ENCODE measurements around the gene PEA15. TPM values are rescaled to one million over a fixed set of nuclear protein-coding genes. Genes with fewer than 3 reads are reported as not detected.

PEA15 gene
- total and polyA plus RNA-seq, 2 of the 8 experiments (the other 6 are each of a cell fraction or from before 2014, with no cell fraction given): 71.3 to 75.1 TPM

GRCh38 chr1:160162931-160163330 is 42.3 kb upstream of the PEA15 start:
- Histone ChIP-seq H3K23me2 (ENCODE audit: low read depth, low read length) (no peaks in the 10 kb centered on the region), H3K4me2 (ENCODE audit: insufficient read depth in 1 of 2, low read depth in 2 of 2, low read length in 2 of 2) (no peak overlapping the region), H3K4me3 (ENCODE audit: extremely low read depth in 1 of 4, insufficient read depth in 2 of 4, low read depth in 3 of 4, low read length in 4 of 4) (no peak overlapping the region), H2AK5ac (ENCODE audit: low read depth, low read length) (0 out of 2 replicates have a peak overlapping the region, but pooled peaks have one; percentile 77), H3K9me3 (ENCODE audit: insufficient read depth in 2 of 2, low read depth in 1 of 2, low read length in 1 of 2) (no peaks in the 10 kb centered on the region), H2AFZ (ENCODE audit: low read length) (no peak overlapping the region), H3K18ac (ENCODE audit: extremely low read depth, low read length) (no peak overlapping the region), H3K79me1 (ENCODE audit: low read depth, low read length) (no peaks in the 10 kb centered on the region), H4K20me1 (replicated peaks in 1 of 2; ENCODE audit: control insufficient read depth in 1 of 2, insufficient read depth in 2 of 2, low read length in 2 of 2) (no peaks in the 10 kb centered on the region), H4K5ac (ENCODE audit: insufficient read length, low read depth, low read length) (no peak overlapping the region), H3K27me3 (replicated peaks in 1 of 4; ENCODE audit: control insufficient read depth in 3 of 4, extremely low read depth in 1 of 4, insufficient read depth in 3 of 4, low read length in 3 of 4) (no peaks in the 10 kb centered on the region; a peak in 2 of 7 replicates), H3K36me3 (ENCODE audit: control insufficient read depth in 2 of 4, insufficient read depth in 4 of 4, low read length in 3 of 4) (no peaks in the 10 kb centered on the region), H2BK15ac (ENCODE audit: low read length) (0 out of 2 replicates have a peak overlapping the region, but pooled peaks have one; percentile 0), H3K23ac (ENCODE audit: insufficient read length) (no peak overlapping the region), H2BK12ac (ENCODE audit: low read depth, low read length) (peak overlapping the region; percentile 29; the same call in 1 of the 2 replicates), H3K79me2 (ENCODE audit: control insufficient read depth in 1 of 2, insufficient read depth in 2 of 2, low read length in 2 of 2) (no peaks in the 10 kb centered on the region), H4K91ac (replicated peaks; ENCODE audit: insufficient read length, low read length) (no peak overlapping the region), H3K56ac (replicated peaks; ENCODE audit: insufficient read length, low read depth, low read length) (no peak overlapping the region), H3K9ac (replicated peaks in 1 of 4; ENCODE audit: extremely low read depth in 1 of 4, low read depth in 3 of 4, low read length in 3 of 4) (no peak overlapping the region), H2BK5ac (ENCODE audit: low read depth, low read length) (peak overlapping the region; percentile 22; the same call in 1 of the 2 replicates), H2BK120ac (replicated peaks; ENCODE audit: low read depth, low read length) (no peak overlapping the region), H4K8ac (ENCODE audit: extremely low read depth, insufficient read depth, low read length) (no peak overlapping the region), H3K14ac (ENCODE audit: insufficient read length) (no peak overlapping the region), H3K27ac (ENCODE audit: low read depth, low read length) (no peak overlapping the region), H3K4ac (replicated peaks; ENCODE audit: insufficient read length, low read depth, low read length) (no peak overlapping the region), H3K4me1 (replicated peaks in 1 of 4; ENCODE audit: control insufficient read depth in 3 of 4, insufficient read depth in 4 of 4, low read length in 3 of 4) (peaks cover 0 to 7% (median 3%) of the 10 kb centered on the region in 4 experiments; a peak in 5 of 7 replicates), H2BK20ac (ENCODE audit: low read length) (peak overlapping the region; percentile 0; the same call in 1 of the 2 replicates)
- 91% methylated on average over 2 of the region's 2 CpGs; no CpG with 5 or more reads in 1 of the 2 experiments for WGBS, 2 experiments (ENCODE audit: extremely low coverage in 1 of 2, insufficient coverage in 1 of 2, insufficient read length in 1 of 2, insufficient replicate concordance in 2 of 2, low coverage in 1 of 2, low lambda C conversion rate in 2 of 2, missing lambda C conversion rate in 1 of 2)
- ChIA-PET POLR2A (ENCODE audit: partially characterized antibody) (interaction anchor here (1.2 to 2.4 kb wide), 5 partner anchors 46 to 89 kb away, joined by 3 to 11 read pairs (median 5); no protein-coding TSS in a partner anchor), CTCF (ENCODE audit: partially characterized antibody) (interaction anchor here (0.7 to 18.4 kb wide), 31 partner anchors 10 to 978 kb away, joined by 3 to 257 read pairs (median 7); partner anchors contain the start of genes ATP1A4, CASQ1, DCAF8 and KCNJ9)
- DNase-seq (ENCODE audit: low read depth in 1 of 2, low spot score in 2 of 2): no peak
- TF ChIP-seq SUZ12 (IDR thresholded peaks at IDR 0.05; ENCODE audit: low read length): no peak
- TF ChIP-seq GTF2F1 (IDR thresholded peaks at IDR 0.05; ENCODE audit: borderline replicate concordance, low read depth, low read length): no peak
- no peak for TF ChIP-seq GABPA (IDR thresholded peaks at IDR 0.05; ENCODE audit: borderline replicate concordance, insufficient read depth, low read length)
- no peak for TF ChIP-seq ZNF274 (IDR thresholded peaks at IDR 0.05; ENCODE audit: borderline replicate concordance, extremely low read depth, low read length)
- FAIRE-seq: no peak
